ENCODE measurements around the gene RBKS.

GRCh38 chr2:27756091-27756490, 134.1 kb downstream of the RBKS start:
- TF ChIP-seq CTCF (IDR thresholded peaks at IDR 0.05; ENCODE audit: insufficient read depth, low read depth, low read length) (no peak), EZH2 (IDR thresholded peaks at IDR 0.05; ENCODE audit: insufficient read depth, low read length) (no peak)

Data from astrocyte (in vitro differentiated cells and primary cell).